SK-N-SH treated with all-trans-retinoic acid at 6 μM for 48 hours (cell line): Measurements from ENCODE around the gene ZNF618.

ENCODE experiments used
- ATAC-seq: fragments of 200-7000 bp; cut with Tn5 transposase; 3 replicates; pipeline ENCODE4 v1.9.1; 2020; ENCODE audit warnings: mild to moderate bottlenecking, moderate library complexity
- CSDC2 ChIP-seq: fragments of 250-450 bp; sonication (Bioruptor Pico); IDR thresholded peaks from 2 replicates; pipeline ENCODE4 v1.5.0; 2020; ENCODE audit warnings: mild to moderate bottlenecking, moderate library complexity
- ESRRG ChIP-seq: fragments of 250-450 bp; sonication (Bioruptor Pico); IDR thresholded peaks from 2 replicates; pipeline ENCODE4 v1.6.1; 2021; ENCODE audit warnings: mild to moderate bottlenecking
- GLIS3 ChIP-seq: fragments of 250-450 bp; sonication (Bioruptor Pico); IDR thresholded peaks from 2 replicates; pipeline ENCODE4 v1.5.0; 2020; ENCODE audit warnings: mild to moderate bottlenecking, moderate library complexity
- ISL1 ChIP-seq: fragments of 250-450 bp; sonication (Bioruptor Pico); IDR thresholded peaks from 2 replicates; pipeline ENCODE4 v2.1.2; 2022; ENCODE audit warnings: mild to moderate bottlenecking, moderate library complexity
- OSR1 ChIP-seq: fragments of 250-450 bp; sonication (Bioruptor Pico); IDR thresholded peaks from 2 replicates; pipeline ENCODE4 v1.8.0; 2022; ENCODE audit warnings: moderate library complexity, mild to moderate bottlenecking, inconsistent platforms
- PATZ1 ChIP-seq: fragments of 250-450 bp; sonication (Bioruptor Pico); IDR thresholded peaks from 2 replicates; pipeline ENCODE4 v1.8.0; 2020; ENCODE audit warnings: mild to moderate bottlenecking, moderate library complexity, borderline replicate concordance
- POU6F1 ChIP-seq: fragments of 250-450 bp; sonication (Bioruptor Pico); IDR thresholded peaks from 2 replicates; pipeline ENCODE4 v1.8.0; 2021; ENCODE audit warnings: low read depth, mild to moderate bottlenecking, moderate library complexity, borderline replicate concordance
- PPARA ChIP-seq: fragments of 250-450 bp; sonication (Bioruptor Pico); IDR thresholded peaks from 2 replicates; pipeline ENCODE4 v1.5.0; 2020; ENCODE audit warnings: mild to moderate bottlenecking, borderline replicate concordance
- RARB ChIP-seq: fragments of 250-450 bp; sonication (Bioruptor Pico); IDR thresholded peaks from 2 replicates; pipeline ENCODE4 v1.8.0; 2021; ENCODE audit warnings: mild to moderate bottlenecking, moderate library complexity
- SNAI2 ChIP-seq: fragments of 250-450 bp; sonication (Bioruptor Pico); IDR thresholded peaks from 2 replicates; pipeline ENCODE4 v1.5.0; 2020; ENCODE audit warnings: mild to moderate bottlenecking, moderate library complexity
- TCF4 ChIP-seq: fragments of 250-450 bp; sonication (Bioruptor Pico); IDR thresholded peaks from 2 replicates; pipeline ENCODE4 v1.8.0; 2021; ENCODE audit warnings: mild to moderate bottlenecking, moderate library complexity, borderline replicate concordance
- ZC3H10 ChIP-seq: fragments of 250-450 bp; sonication (Bioruptor Pico); IDR thresholded peaks from 2 replicates; pipeline ENCODE4 v1.5.1; 2021; ENCODE audit warnings: mild to moderate bottlenecking, moderate library complexity
- ZFP3 ChIP-seq: fragments of 250-450 bp; sonication (Bioruptor Pico); IDR thresholded peaks from 2 replicates; pipeline ENCODE4 v1.5.0; 2020; ENCODE audit warnings: mild to moderate bottlenecking, moderate library complexity
- ZFP30 ChIP-seq: fragments of 450-650 bp; formaldehyde crosslinking; IDR thresholded peaks from 2 replicates; pipeline ENCODE4 v1.5.0; 2022; ENCODE audit warnings: mild to moderate bottlenecking, moderate library complexity
- ZNF565 ChIP-seq: fragments of 450-650 bp; formaldehyde crosslinking; conservative IDR thresholded peaks from 2 replicates; pipeline ENCODE4 v1.5.0; 2020; ENCODE audit warnings: low read depth, mild to moderate bottlenecking, moderate library complexity
- TF ChIP-seq, protein P1 (sequence below): fragments of 250-450 bp; sonication (Bioruptor Pico); IDR thresholded peaks from 2 replicates; pipeline ENCODE4 v1.5.0; 2020; ENCODE audit warnings: mild to moderate bottlenecking, moderate library complexity
- TF ChIP-seq, protein P2 (sequence below): fragments of 250-450 bp; sonication (Bioruptor Pico); IDR thresholded peaks from 2 replicates; pipeline ENCODE4 v1.5.1; 2021; ENCODE audit warnings: mild to moderate bottlenecking, moderate library complexity

ZNF618 gene

GRCh38 chr9:114086607-114087006 is 210.5 kb downstream of the ZNF618 start (continued):
- TF ChIP-seq, protein P1, sequence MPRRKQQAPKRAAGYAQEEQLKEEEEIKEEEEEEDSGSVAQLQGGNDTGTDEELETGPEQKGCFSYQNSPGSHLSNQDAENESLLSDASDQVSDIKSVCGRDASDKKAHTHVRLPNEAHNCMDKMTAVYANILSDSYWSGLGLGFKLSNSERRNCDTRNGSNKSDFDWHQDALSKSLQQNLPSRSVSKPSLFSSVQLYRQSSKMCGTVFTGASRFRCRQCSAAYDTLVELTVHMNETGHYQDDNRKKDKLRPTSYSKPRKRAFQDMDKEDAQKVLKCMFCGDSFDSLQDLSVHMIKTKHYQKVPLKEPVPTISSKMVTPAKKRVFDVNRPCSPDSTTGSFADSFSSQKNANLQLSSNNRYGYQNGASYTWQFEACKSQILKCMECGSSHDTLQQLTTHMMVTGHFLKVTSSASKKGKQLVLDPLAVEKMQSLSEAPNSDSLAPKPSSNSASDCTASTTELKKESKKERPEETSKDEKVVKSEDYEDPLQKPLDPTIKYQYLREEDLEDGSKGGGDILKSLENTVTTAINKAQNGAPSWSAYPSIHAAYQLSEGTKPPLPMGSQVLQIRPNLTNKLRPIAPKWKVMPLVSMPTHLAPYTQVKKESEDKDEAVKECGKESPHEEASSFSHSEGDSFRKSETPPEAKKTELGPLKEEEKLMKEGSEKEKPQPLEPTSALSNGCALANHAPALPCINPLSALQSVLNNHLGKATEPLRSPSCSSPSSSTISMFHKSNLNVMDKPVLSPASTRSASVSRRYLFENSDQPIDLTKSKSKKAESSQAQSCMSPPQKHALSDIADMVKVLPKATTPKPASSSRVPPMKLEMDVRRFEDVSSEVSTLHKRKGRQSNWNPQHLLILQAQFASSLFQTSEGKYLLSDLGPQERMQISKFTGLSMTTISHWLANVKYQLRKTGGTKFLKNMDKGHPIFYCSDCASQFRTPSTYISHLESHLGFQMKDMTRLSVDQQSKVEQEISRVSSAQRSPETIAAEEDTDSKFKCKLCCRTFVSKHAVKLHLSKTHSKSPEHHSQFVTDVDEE (CRISPR knock-in tag), result no peak
- no peak for TF ChIP-seq ISL1 (CRISPR knock-in tag)
- no peak for TF ChIP-seq ZFP3 (CRISPR knock-in tag)
- no peak for TF ChIP-seq ESRRG (CRISPR knock-in tag)

DNA sequence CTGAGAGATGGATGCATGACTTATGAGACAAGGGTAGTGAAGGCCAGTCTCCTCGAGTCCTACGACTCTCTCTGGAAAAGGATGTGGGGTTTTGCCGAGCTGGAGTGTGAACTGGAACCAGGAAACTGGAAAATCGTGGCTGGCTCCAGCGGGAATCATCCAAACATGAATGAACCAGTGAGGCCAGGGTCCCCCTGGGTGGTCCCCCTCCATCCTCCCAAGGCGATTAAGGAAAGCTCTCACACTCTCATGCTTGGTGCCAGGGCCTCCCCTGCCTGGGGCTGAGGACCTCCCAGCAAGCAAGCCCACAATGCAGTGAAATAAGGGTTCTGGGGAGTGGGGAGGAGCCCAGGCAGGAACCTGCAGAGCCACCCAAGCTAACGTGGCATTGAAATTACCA is 211.6 kb downstream of the ZNF618 start:
- no peak for ATAC-seq
- no peak for TF ChIP-seq GLIS3
- no peak for TF ChIP-seq ESRRG (CRISPR knock-in tag)
- TF ChIP-seq ZC3H10, result no peak
- no peak for TF ChIP-seq SNAI2 (CRISPR knock-in tag)

- no peak for TF ChIP-seq CSDC2 (CRISPR knock-in tag)
- TF ChIP-seq PATZ1, result no peak
- no peak for TF ChIP-seq POU6F1
- no peak for TF ChIP-seq ZC3H10
- no peak for TF ChIP-seq ZFP30 (CRISPR knock-in tag)
- TF ChIP-seq OSR1 (CRISPR knock-in tag), result no peak
- TF ChIP-seq, protein P1 (CRISPR knock-in tag), result no peak
- TF ChIP-seq ESRRG (CRISPR knock-in tag), result no peak
- TF ChIP-seq, protein P2, sequence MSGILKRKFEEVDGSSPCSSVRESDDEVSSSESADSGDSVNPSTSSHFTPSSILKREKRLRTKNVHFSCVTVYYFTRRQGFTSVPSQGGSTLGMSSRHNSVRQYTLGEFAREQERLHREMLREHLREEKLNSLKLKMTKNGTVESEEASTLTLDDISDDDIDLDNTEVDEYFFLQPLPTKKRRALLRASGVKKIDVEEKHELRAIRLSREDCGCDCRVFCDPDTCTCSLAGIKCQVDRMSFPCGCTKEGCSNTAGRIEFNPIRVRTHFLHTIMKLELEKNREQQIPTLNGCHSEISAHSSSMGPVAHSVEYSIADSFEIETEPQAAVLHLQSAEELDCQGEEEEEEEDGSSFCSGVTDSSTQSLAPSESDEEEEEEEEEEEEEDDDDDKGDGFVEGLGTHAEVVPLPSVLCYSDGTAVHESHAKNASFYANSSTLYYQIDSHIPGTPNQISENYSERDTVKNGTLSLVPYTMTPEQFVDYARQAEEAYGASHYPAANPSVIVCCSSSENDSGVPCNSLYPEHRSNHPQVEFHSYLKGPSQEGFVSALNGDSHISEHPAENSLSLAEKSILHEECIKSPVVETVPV (CRISPR knock-in tag), result no peak
- no peak for TF ChIP-seq RARB
- no peak for TF ChIP-seq PPARA (CRISPR knock-in tag)
- no peak for TF ChIP-seq ZNF565 (CRISPR knock-in tag)
- ATAC-seq, result no peak
These were observed 212.6 kb downstream of the ZNF618 start for GRCh38 chr9:114088571-114089170.

GRCh38 chr9:114089206-114089840 is 213.2 kb downstream of the ZNF618 start:
- ATAC-seq, result no peak
- TF ChIP-seq PATZ1, result no peak
- no peak for TF ChIP-seq POU6F1
- TF ChIP-seq, protein P1 (CRISPR knock-in tag), result no peak
- no peak for TF ChIP-seq ZFP30 (CRISPR knock-in tag)
- TF ChIP-seq TCF4, result no peak
